ENCODE data around the gene HMCN2.

DNA sequence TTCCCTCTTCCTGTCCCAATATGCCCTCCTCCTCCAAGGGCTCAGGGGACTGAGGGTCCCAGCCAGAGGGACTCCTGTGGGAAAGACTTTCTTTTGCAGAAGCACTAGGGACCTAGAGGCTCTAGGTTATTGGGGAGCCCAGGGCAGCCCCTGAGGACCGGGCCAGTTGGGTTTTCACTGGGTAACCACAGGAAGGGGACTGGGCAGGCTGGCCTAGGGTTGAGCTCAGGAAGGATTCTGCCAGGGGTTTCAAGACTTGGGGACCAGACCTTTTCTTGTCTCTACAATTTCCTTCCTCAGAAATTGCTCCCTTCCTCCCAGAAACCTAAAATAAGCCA lies 24.4 kb upstream of the HMCN2 start:
- no peak for TF ChIP-seq ZBTB7A (IDR thresholded peaks at IDR 0.05; ENCODE audit: low read depth)
- TF ChIP-seq TAF1 (IDR thresholded peaks at IDR 0.05; ENCODE audit: low read depth): no peak
- no peak for TF ChIP-seq TCF12 (IDR thresholded peaks at IDR 0.05; ENCODE audit: low read depth)
- TF ChIP-seq, protein P1, sequence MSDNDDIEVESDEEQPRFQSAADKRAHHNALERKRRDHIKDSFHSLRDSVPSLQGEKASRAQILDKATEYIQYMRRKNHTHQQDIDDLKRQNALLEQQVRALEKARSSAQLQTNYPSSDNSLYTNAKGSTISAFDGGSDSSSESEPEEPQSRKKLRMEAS (IDR thresholded peaks at IDR 0.05): no peak
- TF ChIP-seq EP300 (IDR thresholded peaks at IDR 0.05; ENCODE audit: borderline replicate concordance): no peak
- no peak for TF ChIP-seq NFIC (IDR thresholded peaks at IDR 0.05)
- TF ChIP-seq, protein P2, sequence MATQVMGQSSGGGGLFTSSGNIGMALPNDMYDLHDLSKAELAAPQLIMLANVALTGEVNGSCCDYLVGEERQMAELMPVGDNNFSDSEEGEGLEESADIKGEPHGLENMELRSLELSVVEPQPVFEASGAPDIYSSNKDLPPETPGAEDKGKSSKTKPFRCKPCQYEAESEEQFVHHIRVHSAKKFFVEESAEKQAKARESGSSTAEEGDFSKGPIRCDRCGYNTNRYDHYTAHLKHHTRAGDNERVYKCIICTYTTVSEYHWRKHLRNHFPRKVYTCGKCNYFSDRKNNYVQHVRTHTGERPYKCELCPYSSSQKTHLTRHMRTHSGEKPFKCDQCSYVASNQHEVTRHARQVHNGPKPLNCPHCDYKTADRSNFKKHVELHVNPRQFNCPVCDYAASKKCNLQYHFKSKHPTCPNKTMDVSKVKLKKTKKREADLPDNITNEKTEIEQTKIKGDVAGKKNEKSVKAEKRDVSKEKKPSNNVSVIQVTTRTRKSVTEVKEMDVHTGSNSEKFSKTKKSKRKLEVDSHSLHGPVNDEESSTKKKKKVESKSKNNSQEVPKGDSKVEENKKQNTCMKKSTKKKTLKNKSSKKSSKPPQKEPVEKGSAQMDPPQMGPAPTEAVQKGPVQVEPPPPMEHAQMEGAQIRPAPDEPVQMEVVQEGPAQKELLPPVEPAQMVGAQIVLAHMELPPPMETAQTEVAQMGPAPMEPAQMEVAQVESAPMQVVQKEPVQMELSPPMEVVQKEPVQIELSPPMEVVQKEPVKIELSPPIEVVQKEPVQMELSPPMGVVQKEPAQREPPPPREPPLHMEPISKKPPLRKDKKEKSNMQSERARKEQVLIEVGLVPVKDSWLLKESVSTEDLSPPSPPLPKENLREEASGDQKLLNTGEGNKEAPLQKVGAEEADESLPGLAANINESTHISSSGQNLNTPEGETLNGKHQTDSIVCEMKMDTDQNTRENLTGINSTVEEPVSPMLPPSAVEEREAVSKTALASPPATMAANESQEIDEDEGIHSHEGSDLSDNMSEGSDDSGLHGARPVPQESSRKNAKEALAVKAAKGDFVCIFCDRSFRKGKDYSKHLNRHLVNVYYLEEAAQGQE (IDR thresholded peaks at IDR 0.05; ENCODE audit: low read depth): no peak
- TF ChIP-seq CREB1 (IDR thresholded peaks at IDR 0.05; ENCODE audit: low read depth): no peak
